ENCODE measurements around the gene DEFB129. TPM values are rescaled to one million over a fixed set of nuclear protein-coding genes. Genes with fewer than 3 reads are reported as not detected.
"Not testable (repeated sequence)": the region's sequence is repeated elsewhere in the genome, so short reads cannot be mapped to it uniquely, and the experiment has no call there.

DEFB129 gene, protein sequence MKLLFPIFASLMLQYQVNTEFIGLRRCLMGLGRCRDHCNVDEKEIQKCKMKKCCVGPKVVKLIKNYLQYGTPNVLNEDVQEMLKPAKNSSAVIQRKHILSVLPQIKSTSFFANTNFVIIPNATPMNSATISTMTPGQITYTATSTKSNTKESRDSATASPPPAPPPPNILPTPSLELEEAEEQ
- polyA plus RNA-seq: not detected
- long read RNA-seq, donor 1: 0 reads
- long read RNA-seq, donor 2: 0 reads
- long read RNA-seq, donor 3: 0 reads
- long read RNA-seq, donor 4: 0 reads
- long read RNA-seq, donor 5: 0 reads
- long read RNA-seq, donor 6: 0 reads
- long read RNA-seq, donor 7: 0 reads
- long read RNA-seq, donor 8: 0 reads
- long read RNA-seq, donor 9: 0 reads
- long read RNA-seq, donor 10: 0 reads

- Histone ChIP-seq H3K27ac (ENCODE audit: low read depth in 1 of 3, low read length in 2 of 3) (no peak within 1 kb of the TSS), H3K4me1 (ENCODE audit: control insufficient read depth in 3 of 3, insufficient read depth in 2 of 3, low read depth in 1 of 3, low read length in 2 of 3) (no peaks in the 10 kb centered on the region), H3K36me3 (ENCODE audit: control insufficient read depth in 3 of 3, insufficient read depth in 2 of 3, low read depth in 1 of 3, low read length in 3 of 3) (no peaks in the 10 kb centered on the region), H3K4me3 (ENCODE audit: low read depth in 1 of 3, low read length in 3 of 3) (no peak within 1 kb of the TSS), H3K9me3 (ENCODE audit: control insufficient read depth in 2 of 2, insufficient read depth in 1 of 2, low read depth in 1 of 2, low read length in 1 of 2) (no peaks in the 10 kb centered on the region), H3K27me3 (ENCODE audit: control insufficient read depth in 3 of 3, insufficient read depth in 3 of 3, low read length in 3 of 3) (peaks cover 0 to 2% (median 0%) of the 10 kb centered on the region in 3 donors)
- no peak for DNase-seq
- no peak for FAIRE-seq
- 76 to 83% (median 81%) methylated on average over 3 of the region's 3 CpGs for WGBS, 3 donors
These were observed at the start of gene DEFB129 for GRCh38 chr20:226958-227357. TSS of gene DEFB129 (plus strand) at chr20:227258. CDS start at chr20:227289, 31 bp downstream.

DNA sequence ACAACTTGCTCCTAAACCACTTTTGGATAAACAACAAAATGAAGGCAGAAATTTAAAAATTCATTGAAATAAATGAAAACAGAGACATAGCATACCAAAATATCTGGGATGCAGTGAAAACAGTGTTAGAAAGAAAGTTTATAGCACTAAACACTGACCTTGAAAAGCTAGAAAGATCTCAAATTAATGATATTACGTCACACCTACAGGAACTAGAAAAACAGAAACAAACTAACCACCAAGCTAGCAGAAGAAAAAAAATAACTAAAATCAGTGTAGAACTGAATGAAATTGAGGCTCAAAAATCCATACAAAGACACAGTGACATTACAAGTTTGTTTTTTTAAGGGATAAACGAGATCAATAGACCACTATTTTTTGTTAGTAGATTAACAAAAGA is 42.8 kb upstream of the DEFB129 start:
- WGBS, 3 donors: 44 to 66% (median 45%) methylated on average over 2 of the region's 2 CpGs
- Histone ChIP-seq H3K27ac (ENCODE audit: low read depth in 1 of 3, low read length in 2 of 3) (no peak overlapping the region), H3K27me3 (ENCODE audit: control insufficient read depth in 3 of 3, insufficient read depth in 3 of 3, low read length in 3 of 3) (peaks cover 0 to 3% (median 0%) of the 10 kb centered on the region in 3 donors), H3K9me3 (ENCODE audit: control insufficient read depth in 2 of 2, insufficient read depth in 1 of 2, low read depth in 1 of 2, low read length in 1 of 2) (no peaks in the 10 kb centered on the region), H3K36me3 (ENCODE audit: control insufficient read depth in 3 of 3, insufficient read depth in 2 of 3, low read depth in 1 of 3, low read length in 3 of 3) (no peaks in the 10 kb centered on the region), H3K4me3 (ENCODE audit: low read depth in 1 of 3, low read length in 3 of 3) (no peak overlapping the region), H3K4me1 (ENCODE audit: control insufficient read depth in 3 of 3, insufficient read depth in 2 of 3, low read depth in 1 of 3, low read length in 2 of 3) (no peaks in the 10 kb centered on the region)
- DNase-seq (no peak), FAIRE-seq (no peak)

DNA sequence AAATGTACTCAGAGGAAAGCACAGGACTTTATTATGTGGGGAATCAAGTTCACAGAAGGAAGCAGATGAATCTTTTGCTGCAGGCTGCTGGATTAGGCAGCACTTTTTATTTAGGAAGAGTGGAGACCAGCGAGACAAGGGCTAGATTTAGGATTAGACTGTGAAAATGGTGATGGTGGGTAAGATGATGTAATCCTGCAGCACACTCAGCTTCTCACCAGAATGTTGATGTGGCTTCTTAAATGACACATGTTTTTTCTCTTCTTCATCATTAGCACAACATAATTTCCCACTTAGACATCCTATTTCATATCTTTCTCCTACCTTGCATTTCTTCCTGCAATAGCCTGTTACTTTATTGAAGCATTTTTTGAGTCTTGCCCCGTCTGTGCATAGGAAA is 39.3 kb upstream of the DEFB129 start:
- H3K4me3 ChIP-seq (ENCODE audit: low read depth in 1 of 3, low read length in 3 of 3): no peak overlapping the region
- no peaks in the 10 kb centered on the region for H3K4me1 ChIP-seq (ENCODE audit: control insufficient read depth in 3 of 3, insufficient read depth in 2 of 3, low read depth in 1 of 3, low read length in 2 of 3)
- 66 to 71% (median 68%) methylated on average over 2 of the region's 2 CpGs for WGBS, 3 donors
- H3K27me3 ChIP-seq (ENCODE audit: control insufficient read depth in 3 of 3, insufficient read depth in 3 of 3, low read length in 3 of 3): peaks cover 0 to 3% (median 0%) of the 10 kb centered on the region in 3 donors
- H3K27ac ChIP-seq (ENCODE audit: low read depth in 1 of 3, low read length in 2 of 3): no peak overlapping the region
- no peaks in the 10 kb centered on the region for H3K36me3 ChIP-seq (ENCODE audit: control insufficient read depth in 3 of 3, insufficient read depth in 2 of 3, low read depth in 1 of 3, low read length in 3 of 3)
- FAIRE-seq (no peak), DNase-seq (no peak)
- H3K9me3 ChIP-seq (ENCODE audit: control insufficient read depth in 2 of 2, insufficient read depth in 1 of 2, low read depth in 1 of 2, low read length in 1 of 2): no peaks in the 10 kb centered on the region

- DNase-seq (no peak), FAIRE-seq (no peak)
- Histone ChIP-seq H3K36me3 (ENCODE audit: control insufficient read depth in 3 of 3, insufficient read depth in 2 of 3, low read depth in 1 of 3, low read length in 3 of 3) (no peaks in the 10 kb centered on the region), H3K4me3 (ENCODE audit: low read depth in 1 of 3, low read length in 3 of 3) (no peak within 1 kb of the TSS), H3K27me3 (ENCODE audit: control insufficient read depth in 3 of 3, insufficient read depth in 3 of 3, low read length in 3 of 3) (peaks cover 0 to 3% (median 0%) of the 10 kb centered on the region in 3 donors), H3K9me3 (ENCODE audit: control insufficient read depth in 2 of 2, insufficient read depth in 1 of 2, low read depth in 1 of 2, low read length in 1 of 2) (no peaks in the 10 kb centered on the region), H3K27ac (ENCODE audit: low read depth in 1 of 3, low read length in 2 of 3) (no peak within 1 kb of the TSS), H3K4me1 (ENCODE audit: control insufficient read depth in 3 of 3, insufficient read depth in 2 of 3, low read depth in 1 of 3, low read length in 2 of 3) (no peaks in the 10 kb centered on the region)
- WGBS, 3 donors: 60 to 70% (median 69%) methylated on average over 7 of the region's 7 CpGs
These were observed 37.4 kb upstream of the DEFB129 start, which contains the start of gene DEFB128 for GRCh38 chr20:189611-190010. TSS of gene DEFB128 (minus strand) at chr20:189711. CDS start at chr20:189623, 88 bp downstream.

- no peaks in the 10 kb centered on the region for H3K36me3 ChIP-seq (ENCODE audit: control insufficient read depth in 3 of 3, insufficient read depth in 2 of 3, low read depth in 1 of 3, low read length in 3 of 3)
- whole genome bisulfite sequencing, 3 donors: 76 to 91% (median 79%) methylated on average over 1 of the region's 1 CpG
- FAIRE-seq (no peak), DNase-seq (no peak)
- H3K9me3 ChIP-seq (ENCODE audit: control insufficient read depth in 2 of 2, insufficient read depth in 1 of 2, low read depth in 1 of 2, low read length in 1 of 2): no peaks in the 10 kb centered on the region
- no peak overlapping the region for H3K27ac ChIP-seq (ENCODE audit: low read depth in 1 of 3, low read length in 2 of 3)
- H3K27me3 ChIP-seq (ENCODE audit: control insufficient read depth in 3 of 3, insufficient read depth in 3 of 3, low read length in 3 of 3): no peaks in the 10 kb centered on the region
- no peak overlapping the region for H3K4me3 ChIP-seq (ENCODE audit: low read depth in 1 of 3, low read length in 3 of 3)
- H3K4me1 ChIP-seq (ENCODE audit: control insufficient read depth in 3 of 3, insufficient read depth in 2 of 3, low read depth in 1 of 3, low read length in 2 of 3): no peaks in the 10 kb centered on the region
These were observed 28.8 kb upstream of the DEFB129 start for GRCh38 chr20:198225-198624.

GRCh38 chr20:199996-200395 is 27.1 kb upstream of the DEFB129 start:
- DNase-seq: no peak
- no peaks in the 10 kb centered on the region for H3K27me3 ChIP-seq (ENCODE audit: control insufficient read depth in 3 of 3, insufficient read depth in 3 of 3, low read length in 3 of 3)

DNA sequence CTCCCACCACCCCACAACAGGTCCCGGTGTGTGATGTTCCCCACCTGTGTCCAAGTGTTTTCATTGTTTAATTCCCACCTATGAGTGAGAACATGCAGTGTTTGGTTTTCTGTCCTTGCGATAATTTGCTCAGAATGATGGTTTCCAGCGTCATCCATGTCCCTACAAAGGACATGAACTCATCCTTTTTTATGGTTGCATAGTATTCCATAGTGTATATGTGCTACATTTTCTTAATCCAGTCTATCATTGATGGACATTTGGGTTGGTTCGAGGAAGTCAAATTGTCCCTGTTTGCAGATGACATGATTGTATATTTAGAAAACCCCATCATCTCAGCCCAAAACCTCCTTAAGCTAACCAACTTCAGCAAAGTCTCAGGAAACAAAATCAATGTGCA is 23.4 kb upstream of the DEFB129 start:
- not testable (repeated sequence) for H3K9me3 ChIP-seq (ENCODE audit: control insufficient read depth in 2 of 2, insufficient read depth in 1 of 2, low read depth in 1 of 2, low read length in 1 of 2); H3K27ac ChIP-seq (ENCODE audit: low read depth in 1 of 3, low read length in 2 of 3); H3K27me3 ChIP-seq (ENCODE audit: control insufficient read depth in 3 of 3, insufficient read depth in 3 of 3, low read length in 3 of 3); H3K36me3 ChIP-seq (ENCODE audit: control insufficient read depth in 3 of 3, insufficient read depth in 2 of 3, low read depth in 1 of 3, low read length in 3 of 3); H3K4me3 ChIP-seq (ENCODE audit: low read depth in 1 of 3, low read length in 3 of 3); FAIRE-seq; DNase-seq; H3K4me1 ChIP-seq (ENCODE audit: control insufficient read depth in 3 of 3, insufficient read depth in 2 of 3, low read depth in 1 of 3, low read length in 2 of 3)
- 67 to 72% (median 69%) methylated on average over 4 of the region's 4 CpGs for WGBS, 3 donors

More at GRCh38 chr20:199996-200395, 27.1 kb upstream of the DEFB129 start:
- no peaks in the 10 kb centered on the region for H3K9me3 ChIP-seq (ENCODE audit: control insufficient read depth in 2 of 2, insufficient read depth in 1 of 2, low read depth in 1 of 2, low read length in 1 of 2)
- WGBS, 3 donors: 54 to 59% (median 55%) methylated on average over 4 of the region's 4 CpGs
- no peaks in the 10 kb centered on the region for H3K4me1 ChIP-seq (ENCODE audit: control insufficient read depth in 3 of 3, insufficient read depth in 2 of 3, low read depth in 1 of 3, low read length in 2 of 3)
- no peak overlapping the region for H3K27ac ChIP-seq (ENCODE audit: low read depth in 1 of 3, low read length in 2 of 3)
- H3K4me3 ChIP-seq (ENCODE audit: low read depth in 1 of 3, low read length in 3 of 3): no peak overlapping the region
- H3K36me3 ChIP-seq (ENCODE audit: control insufficient read depth in 3 of 3, insufficient read depth in 2 of 3, low read depth in 1 of 3, low read length in 3 of 3): no peaks in the 10 kb centered on the region
- no peak for FAIRE-seq

DNA sequence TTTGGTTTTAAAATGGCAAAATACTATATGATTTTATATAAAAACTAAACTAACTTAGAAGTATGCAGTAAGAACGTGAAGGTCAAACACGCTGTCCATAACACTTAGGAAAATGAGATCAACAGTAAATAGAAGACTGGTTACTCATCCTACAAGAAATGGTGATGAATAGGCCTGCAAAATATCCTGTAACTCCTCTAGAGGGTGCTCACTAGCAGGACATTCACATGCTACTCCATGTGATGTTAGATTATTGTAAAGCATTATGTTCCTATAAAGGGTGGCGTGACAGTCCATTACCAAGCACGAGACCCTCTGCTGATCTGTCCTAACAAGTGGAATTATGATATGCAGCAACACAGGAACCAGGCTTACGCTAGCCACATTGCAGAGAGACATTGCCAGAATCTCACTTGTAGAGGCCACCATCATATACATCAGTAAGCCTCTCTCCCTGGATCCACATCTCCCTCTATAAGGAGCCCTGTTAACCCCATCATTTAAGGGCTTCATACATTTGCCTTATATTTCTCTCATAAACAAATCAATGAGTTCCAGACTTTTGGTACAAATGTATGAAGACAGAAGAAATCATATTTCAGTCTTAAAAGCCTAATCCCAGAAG is 18.0 kb upstream of the DEFB129 start:
- DNase-seq (peak; percentile 39 to 46), FAIRE-seq (no peak)
- Histone ChIP-seq H3K36me3 (ENCODE audit: control insufficient read depth in 3 of 3, insufficient read depth in 2 of 3, low read depth in 1 of 3, low read length in 3 of 3) (no peaks in the 10 kb centered on the region), H3K27ac (ENCODE audit: low read depth in 1 of 3, low read length in 2 of 3) (no peak overlapping the region), H3K4me3 (ENCODE audit: low read depth in 1 of 3, low read length in 3 of 3) (no peak overlapping the region), H3K4me1 (ENCODE audit: control insufficient read depth in 3 of 3, insufficient read depth in 2 of 3, low read depth in 1 of 3, low read length in 2 of 3) (no peaks in the 10 kb centered on the region), H3K27me3 (ENCODE audit: control insufficient read depth in 3 of 3, insufficient read depth in 3 of 3, low read length in 3 of 3) (peaks cover 0 to 4% (median 0%) of the 10 kb centered on the region in 3 donors), H3K9me3 (ENCODE audit: control insufficient read depth in 2 of 2, insufficient read depth in 1 of 2, low read depth in 1 of 2, low read length in 1 of 2) (no peaks in the 10 kb centered on the region)
- WGBS, 3 donors: 16 to 19% (median 17%) methylated on average over 5 of the region's 5 CpGs
